ENCODE measurements around the gene SLC35F3.

DNA sequence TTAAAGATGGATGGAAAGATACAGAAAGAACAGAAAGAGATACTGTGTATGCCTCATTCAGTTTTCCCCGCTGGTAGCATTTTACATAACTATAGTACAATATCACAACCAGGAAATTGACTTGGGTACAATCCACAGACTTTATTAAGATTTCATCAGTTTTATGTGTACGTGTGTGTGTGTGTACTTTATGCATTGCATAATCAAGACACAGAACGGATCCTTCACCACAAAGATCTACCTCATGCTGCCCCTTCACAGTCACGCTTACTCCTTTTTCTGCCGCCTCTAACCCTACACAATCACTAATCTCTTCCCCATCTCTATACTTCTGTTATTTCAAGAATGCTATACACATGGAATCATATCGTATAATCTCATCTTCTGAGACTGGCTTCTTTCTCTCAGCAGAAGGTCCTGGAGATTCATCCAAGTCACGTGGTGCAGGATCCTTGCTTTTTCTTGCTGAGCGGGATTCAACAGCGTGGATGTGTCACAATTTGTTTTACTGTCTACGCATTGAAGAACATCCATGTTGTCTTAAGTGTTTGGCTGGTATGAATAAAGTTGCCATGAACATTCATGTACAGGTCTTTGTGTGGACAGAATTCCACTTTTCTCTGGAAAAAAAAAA, 76.7 kb downstream of the SLC35F3 start:
- no peak for TF ChIP-seq RELA (CRISPR knock-in tag; IDR thresholded peaks at IDR 0.05; ENCODE audit: borderline replicate concordance)
- TF ChIP-seq, protein P1, sequence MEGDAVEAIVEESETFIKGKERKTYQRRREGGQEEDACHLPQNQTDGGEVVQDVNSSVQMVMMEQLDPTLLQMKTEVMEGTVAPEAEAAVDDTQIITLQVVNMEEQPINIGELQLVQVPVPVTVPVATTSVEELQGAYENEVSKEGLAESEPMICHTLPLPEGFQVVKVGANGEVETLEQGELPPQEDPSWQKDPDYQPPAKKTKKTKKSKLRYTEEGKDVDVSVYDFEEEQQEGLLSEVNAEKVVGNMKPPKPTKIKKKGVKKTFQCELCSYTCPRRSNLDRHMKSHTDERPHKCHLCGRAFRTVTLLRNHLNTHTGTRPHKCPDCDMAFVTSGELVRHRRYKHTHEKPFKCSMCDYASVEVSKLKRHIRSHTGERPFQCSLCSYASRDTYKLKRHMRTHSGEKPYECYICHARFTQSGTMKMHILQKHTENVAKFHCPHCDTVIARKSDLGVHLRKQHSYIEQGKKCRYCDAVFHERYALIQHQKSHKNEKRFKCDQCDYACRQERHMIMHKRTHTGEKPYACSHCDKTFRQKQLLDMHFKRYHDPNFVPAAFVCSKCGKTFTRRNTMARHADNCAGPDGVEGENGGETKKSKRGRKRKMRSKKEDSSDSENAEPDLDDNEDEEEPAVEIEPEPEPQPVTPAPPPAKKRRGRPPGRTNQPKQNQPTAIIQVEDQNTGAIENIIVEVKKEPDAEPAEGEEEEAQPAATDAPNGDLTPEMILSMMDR (IDR thresholded peaks at IDR 0.05) = no peak
- TF ChIP-seq, protein P2, sequence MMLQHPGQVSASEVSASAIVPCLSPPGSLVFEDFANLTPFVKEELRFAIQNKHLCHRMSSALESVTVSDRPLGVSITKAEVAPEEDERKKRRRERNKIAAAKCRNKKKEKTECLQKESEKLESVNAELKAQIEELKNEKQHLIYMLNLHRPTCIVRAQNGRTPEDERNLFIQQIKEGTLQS (CRISPR knock-in tag; conservative IDR thresholded peaks at IDR 0.05) = no peak
- TF ChIP-seq, protein P3, sequence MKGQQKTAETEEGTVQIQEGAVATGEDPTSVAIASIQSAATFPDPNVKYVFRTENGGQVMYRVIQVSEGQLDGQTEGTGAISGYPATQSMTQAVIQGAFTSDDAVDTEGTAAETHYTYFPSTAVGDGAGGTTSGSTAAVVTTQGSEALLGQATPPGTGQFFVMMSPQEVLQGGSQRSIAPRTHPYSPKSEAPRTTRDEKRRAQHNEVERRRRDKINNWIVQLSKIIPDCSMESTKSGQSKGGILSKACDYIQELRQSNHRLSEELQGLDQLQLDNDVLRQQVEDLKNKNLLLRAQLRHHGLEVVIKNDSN (CRISPR knock-in tag; IDR thresholded peaks at IDR 0.05) = no peak
- TF ChIP-seq NR3C1 (CRISPR knock-in tag; conservative IDR thresholded peaks at IDR 0.05; ENCODE audit: low read depth) = no peak
- TF ChIP-seq, protein P4, sequence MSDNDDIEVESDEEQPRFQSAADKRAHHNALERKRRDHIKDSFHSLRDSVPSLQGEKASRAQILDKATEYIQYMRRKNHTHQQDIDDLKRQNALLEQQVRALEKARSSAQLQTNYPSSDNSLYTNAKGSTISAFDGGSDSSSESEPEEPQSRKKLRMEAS (CRISPR knock-in tag; IDR thresholded peaks at IDR 0.05) = no peak
